Activated CD8-positive, alpha-beta memory T cell treated with anti-CD3 and anti-CD28 coated beads, Interleukin-2, amount 50 U/mL, for 1 hour (primary cell): Measurements from ENCODE around the gene LYZL1.
"Not testable (repeated sequence)": the region's sequence is repeated elsewhere in the genome, so short reads cannot be mapped to it uniquely, and the experiment has no call there.

Experiments
- DNase-seq: peaks from one replicate; pipeline ENCODE4 v3.0.0-alpha.2; 2020; ENCODE audit errors: extremely low read depth

LYZL1 gene

DNA sequence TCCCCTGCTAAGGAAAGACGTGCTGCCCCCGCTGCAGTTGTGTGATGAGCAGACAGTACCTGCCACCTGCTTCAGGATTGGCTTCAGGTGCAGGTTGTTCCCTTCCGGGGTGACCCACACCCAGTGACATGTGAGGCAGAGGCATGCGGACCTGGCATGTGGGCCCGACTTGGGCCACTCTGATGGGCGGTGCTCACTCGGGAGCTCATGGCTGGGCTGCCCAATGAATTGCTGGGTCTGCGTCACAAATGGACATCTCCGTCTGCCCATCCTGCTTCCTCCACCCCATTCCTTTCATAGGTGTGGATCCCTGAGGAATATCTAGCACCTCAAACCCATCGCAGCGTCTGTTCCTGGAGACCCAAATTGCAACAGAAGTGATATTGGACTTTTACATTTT, 19.3 kb downstream of the LYZL1 start:
- DNase-seq = not testable (repeated sequence)

DNA sequence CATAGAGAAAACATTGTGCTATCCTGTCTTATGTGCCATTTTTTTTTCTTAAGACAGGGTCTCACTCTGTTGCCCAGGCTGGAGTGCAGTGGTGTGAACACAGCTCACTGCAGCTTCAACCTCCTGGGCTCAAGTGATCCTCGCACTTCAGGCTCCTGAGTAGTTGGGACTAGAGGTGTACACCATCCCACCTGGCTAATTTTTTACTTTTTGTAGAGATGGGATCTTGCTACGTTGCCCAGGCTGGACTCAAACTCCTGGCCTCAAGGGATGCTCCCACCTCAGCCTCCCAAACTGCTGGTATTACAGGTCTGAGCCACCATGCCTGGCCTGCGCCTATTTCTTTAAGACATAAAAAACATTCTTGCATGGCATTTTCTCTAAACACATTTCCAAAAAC, 20.6 kb downstream of the LYZL1 start:
- DNase-seq = no peak

DNA sequence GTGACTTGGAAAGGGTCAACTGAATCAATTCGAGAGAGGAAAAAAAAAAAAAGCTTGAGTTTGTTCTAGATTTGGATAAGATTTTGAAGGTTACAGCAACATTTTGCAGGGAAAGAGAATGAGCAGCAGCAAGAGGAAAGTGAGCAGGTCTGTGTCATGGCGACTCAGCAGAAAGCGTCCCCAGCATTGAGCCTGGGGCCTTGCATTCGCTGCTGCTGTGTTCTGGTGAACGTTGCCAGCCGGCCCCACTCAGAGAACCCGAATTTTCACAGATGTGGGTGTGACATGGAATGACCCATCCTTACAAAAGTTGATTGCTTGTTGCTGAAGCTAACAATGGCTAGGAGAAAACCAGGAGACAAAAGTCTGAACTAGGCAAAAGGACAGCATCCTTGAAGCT, 21.6 kb downstream of the LYZL1 start:
- not testable (repeated sequence) for DNase-seq

DNA sequence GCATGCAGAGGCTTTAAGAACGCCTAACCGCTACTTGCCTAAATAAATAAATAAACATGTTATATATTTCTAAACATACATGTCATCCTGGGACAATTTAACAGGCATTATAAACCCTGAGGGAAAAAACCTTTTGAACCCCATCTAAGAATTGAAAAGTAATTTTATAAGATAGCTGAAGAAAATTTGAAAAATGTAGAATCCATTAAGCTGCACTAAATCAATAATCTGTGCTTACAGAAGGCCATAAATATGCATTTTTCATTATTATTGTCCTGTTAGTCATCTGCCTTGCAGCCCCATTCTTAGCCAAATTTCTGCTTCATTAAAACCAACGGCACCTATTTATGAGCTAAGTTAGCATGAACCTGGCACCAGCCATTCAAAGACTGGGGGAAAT, 24.2 kb downstream of the LYZL1 start:
- no peak for DNase-seq

DNA sequence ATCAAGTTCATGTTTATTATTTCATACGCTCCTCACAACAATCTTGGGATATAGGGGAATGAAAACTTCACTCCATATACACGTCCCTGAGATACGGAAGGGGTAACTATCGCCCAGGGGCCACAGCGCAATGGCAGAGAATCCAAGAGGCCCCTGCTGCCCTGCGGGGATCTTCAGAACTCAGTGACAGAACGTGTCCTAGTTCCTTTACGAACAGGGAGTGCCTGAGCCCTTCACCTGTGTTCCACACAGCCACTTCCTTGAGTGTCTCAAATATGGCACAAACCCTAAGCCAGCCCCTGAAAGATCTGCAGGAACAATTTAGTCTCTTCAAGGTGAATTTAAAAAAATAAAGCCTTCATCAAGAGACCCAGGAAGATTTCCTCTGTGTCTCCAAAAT, 25.9 kb downstream of the LYZL1 start:
- DNase-seq = no peak

DNA sequence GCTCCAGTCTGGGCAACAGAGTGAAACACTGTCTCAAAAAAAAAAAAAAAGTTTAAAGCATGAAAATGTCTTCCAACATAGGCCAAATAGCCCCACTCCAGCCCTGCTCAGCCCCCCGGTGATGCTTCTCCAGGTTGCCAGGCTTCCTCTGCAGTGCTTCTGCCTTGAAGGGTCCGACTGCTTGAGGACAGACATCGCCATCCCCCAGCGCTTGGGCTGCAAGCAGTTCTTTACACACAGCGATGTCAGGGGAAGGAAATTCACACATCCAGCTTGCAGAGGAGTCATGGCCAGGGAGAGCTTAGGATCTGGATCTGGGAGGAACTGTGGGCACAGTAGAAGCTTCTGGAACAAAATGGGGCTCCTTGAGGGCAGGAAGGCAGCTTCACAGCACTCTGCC, 26.9 kb downstream of the LYZL1 start:
- no peak for DNase-seq

DNA sequence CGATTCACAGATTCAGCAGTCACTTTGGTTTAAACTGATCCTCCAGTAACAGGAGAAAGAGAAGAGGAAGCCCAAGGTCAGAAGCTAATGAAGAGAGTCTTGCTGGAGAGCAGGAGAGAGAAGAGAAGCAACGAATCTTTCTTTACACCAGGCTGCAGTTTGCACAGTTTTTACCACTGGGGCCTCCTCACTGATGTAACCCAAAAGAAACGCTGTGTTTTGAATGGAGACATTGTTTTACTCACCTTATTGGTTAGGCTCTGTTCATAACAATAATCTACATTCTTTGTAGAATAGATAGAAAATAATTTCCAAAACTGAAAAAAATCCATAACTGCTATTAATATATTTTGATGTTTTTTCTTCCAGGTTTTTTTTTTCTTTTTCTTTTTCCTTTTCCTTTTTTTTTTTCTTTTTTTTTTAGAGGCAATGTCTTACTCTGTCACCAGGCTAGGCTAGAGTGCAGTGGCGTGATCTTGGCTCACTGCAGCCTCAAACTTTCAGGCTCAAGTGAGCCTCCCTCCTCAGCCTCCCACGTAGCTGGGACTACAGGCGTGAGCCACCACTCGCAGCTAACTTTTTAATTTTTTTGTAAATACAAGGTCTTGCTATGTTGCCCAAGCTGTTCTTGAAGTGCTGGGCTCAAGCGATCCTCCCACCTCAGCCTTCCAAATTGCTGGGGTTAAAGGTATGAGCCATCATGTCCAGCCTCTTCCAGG, 27.6 kb downstream of the LYZL1 start:
- no peak for DNase-seq

DNA sequence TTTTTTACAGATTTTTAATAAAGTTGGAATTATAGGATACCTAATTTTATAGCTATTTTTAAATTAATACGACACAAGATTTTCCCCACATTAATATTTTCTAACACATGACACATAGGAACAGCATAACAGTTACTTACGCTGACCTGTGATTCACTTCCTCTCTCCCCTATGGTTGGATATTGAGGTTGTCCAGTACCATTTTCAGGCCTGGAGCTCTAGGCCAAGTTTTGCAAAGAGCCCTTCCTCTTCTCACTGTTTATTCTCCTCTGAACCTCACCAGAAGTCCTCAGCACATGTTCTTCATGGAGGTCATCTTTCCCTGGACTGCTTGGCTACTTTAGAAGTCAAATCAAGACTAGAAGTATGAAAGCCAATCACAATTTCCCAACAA, 28.2 kb downstream of the LYZL1 start:
- no peak for DNase-seq

DNA sequence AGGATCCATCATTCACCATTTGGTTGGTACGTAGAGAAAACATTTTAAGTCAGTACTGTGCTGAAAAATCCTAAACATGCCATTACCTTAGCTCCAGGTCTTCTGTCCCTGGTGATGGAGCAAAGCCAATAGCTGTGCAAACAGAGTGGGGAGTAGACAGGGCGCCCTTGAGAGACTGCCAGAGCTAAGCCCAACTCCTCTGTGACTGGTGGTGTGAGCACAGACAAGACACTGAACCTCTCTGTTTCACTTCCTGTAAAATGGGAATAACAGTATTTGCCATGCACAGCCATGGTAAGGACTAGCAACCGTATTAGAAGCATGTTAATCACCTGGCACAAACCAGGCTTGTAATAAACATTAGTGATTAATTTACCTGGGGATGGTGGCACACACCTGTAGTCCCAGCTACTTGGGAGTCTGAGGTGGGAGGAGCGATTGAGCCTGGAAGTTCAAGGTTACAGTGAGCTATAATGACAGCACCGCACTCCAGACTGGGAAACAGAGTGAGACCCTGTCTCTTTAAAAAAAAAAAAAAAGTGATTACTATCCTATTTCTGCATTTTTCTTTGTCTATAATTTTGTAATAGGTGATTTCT, 28.7 kb downstream of the LYZL1 start:
- DNase-seq = no peak

DNA sequence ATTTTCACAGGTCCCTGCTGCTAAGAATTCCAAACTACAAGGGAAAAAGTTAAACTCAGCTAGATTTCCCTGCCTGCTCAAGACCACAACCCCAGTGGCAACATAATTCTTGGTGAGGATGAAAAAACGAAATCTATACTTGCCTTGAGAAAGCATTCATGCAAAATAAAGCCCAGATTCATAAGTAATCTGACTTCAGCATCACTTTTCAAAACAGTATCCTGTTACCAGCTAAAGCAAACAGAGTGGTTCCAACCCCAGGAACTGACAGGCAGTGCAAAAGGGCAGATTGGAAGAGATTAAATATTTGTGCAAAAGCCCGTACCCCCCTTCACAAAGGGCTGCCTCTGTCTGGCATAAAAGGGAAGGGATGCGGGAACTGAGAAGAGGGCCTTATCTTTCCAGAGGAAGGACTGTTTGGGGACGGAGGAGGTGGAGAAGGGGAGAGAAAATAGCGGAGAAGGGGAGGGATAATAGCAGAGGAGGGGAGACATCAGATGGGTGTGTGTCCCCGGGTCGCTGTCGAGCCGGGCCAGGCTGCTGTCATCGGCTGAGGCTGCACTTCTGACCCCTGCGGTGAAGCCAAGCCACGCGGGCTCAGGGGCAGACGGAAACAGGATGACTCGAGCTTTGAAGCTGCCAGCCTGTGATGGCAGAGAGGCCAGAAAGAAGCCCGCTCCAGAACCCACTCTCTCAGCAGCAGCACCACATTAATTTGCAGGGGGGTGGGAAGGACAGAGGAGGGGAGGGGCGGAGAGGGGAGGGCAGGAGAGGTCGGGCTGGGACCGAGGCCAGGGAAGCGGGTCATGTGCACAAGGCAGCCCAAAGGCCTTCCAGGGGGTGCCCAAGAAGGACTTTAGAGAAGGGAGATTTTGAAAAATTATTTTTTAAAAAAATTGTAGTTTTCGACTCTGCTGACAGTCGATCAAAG, 29.5 kb downstream of the LYZL1 start:
- DNase-seq = not testable (repeated sequence)

DNA sequence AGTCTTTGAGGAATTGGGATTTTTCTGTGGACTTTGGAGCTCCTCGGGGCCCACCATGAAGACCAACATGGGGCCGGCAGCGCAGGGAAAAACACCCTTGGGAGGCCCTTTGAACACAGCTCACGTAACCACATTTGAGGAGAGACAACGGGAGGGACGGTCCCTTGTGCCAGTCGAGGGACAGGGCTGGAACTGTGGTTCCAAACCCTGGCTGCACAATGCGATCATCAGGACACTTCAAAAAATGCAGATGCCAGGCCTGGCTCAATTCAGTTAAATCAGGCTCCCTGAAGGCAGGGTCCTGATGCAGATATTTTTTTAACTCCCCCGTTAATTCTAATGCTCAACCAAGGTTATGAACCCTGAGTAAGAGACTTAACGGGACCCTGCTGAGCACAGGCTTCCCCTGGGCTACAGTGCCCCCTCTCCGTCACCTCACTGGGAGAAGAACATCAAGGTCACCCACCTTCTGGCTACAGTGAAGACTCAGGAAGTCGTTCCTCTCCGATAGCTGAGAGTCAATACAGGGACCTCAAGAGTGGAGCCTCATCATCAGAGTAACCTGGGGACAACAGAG, 30.4 kb downstream of the LYZL1 start:
- DNase-seq = no peak

DNA sequence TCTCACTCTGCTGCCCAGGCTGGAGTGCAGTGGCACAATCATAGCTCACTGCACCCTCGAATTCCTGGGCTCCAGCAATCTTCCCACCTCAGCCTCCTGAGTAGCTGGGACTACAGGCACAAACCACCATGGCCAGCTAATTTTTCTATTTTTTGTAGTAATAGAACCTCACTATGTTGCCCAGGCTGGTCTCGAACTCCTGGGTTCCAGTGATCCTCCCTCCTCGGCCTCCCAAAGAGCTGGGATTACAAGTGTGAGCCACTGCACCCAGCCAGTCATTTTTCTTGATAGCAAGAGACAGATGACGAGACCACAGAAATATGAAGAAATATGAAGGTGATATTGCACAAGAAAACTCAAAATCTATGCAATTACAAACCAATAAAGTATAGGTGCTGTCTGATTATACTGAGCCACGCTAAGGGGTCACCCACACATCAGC, 31.8 kb downstream of the LYZL1 start:
- not testable (repeated sequence) for DNase-seq

DNA sequence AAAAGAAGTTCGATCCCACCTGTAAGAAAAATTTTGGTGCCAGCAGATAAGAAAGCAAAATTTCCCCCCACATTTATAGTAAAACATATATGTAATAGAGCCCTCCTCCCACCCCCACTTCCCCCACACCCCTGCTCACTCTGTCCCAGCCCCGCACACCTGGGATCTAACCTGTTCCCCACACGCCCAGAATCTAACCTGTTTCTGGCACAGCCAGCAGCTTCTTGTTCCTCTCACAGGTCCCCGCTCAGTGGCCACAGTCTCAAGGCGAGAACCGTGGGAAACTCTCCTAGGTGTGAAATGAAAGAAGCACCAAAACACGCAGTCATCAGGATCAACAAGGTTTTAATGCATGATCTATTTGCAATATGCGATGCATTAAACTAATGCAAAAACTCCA, 32.8 kb downstream of the LYZL1 start:
- no peak for DNase-seq

DNA sequence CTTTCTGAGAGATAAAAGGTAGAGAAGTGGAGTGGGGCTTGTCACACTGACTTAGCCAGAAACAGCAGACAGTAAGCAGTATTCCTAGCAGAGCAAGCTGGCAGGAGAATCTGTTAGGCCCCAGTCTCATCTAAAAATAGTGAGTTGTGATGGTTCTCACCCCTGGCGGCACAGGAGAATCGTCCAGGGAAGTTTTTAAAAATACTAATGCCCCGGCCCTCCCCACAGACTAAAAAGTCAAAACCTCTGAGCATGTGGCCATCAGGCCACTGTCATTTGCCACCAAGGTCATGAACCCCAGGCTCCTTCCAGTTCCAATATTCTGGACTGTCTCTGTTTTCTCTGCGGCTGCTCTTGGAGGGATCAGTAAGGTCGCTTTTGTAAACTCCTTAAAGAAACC, 34.0 kb downstream of the LYZL1 start:
- no peak for DNase-seq

DNA sequence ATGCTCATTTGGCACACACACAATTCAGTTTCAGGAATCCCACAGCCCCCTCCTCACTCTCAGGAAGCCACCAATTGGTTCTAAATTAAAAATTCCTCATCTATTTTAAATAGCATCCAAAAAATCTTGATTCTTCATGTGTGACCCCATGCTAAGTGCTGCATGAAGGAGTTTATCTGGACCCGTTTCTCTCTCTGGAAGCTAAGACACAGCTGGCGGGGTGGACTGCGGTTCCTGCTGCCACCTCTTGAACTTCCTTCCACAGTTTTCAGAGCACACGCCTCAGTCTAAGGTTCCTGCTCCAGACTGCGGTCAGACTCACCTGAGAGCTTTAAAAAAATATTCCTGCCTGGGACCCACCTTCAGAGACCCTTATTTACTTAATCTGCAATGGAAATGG, 34.5 kb downstream of the LYZL1 start:
- DNase-seq = no peak

DNA sequence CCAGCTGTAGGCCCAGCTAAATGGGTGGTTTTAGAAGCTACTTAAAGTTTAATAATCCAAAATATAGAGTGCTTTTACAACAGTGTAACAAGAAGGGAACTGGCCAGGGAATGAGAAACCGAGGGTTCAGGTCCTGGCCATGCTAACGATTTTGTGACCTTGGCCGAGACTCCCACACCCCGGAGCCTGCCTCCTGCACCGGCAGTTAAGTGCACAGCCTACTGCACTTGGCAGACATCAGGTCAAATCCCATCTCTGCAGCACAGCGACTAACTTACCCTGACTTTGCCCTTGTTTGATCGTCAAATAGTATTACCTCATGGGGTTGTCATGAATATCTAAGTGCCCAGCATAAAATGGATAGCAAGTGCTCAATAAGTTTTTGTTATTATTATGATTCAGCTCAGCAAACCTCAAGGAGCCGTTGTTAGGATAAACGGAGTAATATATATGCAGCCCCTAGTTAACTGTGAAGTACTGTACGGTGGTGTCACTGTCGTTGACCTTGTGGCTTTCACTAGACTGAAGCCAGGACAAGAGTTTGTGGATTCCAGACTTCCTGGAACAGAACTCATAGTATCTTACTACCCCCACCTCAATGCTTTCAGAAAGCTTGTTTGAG, 35.5 kb downstream of the LYZL1 start:
- no peak for DNase-seq

DNA sequence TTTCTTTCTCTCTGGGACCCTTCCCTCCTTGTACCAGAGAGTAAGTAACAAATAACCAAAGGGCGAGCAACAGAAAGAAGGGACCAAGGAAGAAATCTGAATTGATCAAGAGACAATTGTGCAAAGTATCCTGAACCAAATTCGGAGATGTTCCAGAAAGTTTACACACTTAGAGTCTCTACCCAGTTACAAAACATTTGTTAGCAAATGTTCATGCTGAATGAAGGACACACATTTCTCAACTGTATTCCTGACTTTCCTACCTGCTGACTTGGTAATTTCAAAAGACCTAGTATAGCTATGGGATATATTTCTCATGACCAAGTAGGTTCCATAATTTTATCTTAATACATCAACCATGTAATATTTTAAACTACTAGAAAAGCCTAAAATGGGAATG, 37.4 kb downstream of the LYZL1 start:
- no peak for DNase-seq

DNA sequence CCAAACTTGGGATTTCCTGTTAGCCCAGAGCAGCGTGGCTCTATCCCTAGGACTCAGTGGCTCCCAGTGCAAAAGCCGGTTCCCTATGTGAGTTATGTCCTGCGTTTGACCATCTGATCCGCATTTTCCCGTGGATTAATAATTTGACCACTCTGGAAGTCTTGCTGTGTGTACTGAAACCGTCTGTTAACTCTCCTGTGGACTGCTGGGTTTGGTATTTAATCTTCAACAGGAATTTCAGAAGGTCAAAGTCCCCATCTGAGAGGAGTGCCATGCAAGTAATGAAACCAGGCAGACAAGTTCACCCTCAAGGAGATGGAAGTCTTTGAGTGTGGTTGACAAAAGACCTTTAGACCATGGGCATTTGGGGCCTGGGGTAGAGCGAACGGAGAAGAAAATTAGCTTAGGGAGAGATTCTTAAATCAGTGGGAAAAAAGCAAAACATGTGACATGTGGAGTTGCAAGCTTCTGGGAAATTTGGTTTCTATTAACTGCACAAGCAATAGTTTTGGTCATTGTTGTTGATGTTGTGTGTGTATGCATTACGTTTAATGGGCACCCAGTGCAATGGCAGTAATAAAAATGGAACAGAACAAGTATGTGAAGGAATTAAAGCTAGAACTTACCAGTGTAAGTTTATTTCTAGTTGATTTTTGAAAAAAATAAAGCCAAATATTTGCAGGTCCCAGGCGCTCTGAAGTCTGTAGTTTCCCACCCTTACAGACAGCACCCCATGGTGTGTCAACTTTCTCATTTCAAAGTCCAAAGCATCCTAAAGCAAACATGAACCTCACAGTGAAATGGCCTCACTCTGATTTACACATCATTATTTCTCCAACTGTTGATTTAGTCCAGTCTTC, 38.2 kb downstream of the LYZL1 start:
- DNase-seq = no peak

DNA sequence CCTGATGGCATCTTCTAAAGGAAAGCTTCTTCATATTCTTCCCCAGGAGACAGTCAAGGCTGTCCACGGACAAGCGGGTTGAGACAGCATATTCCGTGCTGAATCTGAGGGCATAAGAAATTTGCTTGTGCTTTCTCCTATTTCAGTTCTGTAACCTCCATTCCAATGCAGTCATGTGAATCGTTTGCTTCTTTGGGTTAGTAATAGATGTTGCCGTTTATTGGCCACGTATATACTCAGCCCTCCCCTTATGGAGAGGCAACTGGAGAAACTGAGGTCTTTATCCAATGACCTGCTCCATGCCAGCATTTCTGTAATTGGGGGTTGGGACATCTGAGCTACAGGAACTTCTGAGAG, 38.9 kb downstream of the LYZL1 start:
- no peak for DNase-seq

DNA sequence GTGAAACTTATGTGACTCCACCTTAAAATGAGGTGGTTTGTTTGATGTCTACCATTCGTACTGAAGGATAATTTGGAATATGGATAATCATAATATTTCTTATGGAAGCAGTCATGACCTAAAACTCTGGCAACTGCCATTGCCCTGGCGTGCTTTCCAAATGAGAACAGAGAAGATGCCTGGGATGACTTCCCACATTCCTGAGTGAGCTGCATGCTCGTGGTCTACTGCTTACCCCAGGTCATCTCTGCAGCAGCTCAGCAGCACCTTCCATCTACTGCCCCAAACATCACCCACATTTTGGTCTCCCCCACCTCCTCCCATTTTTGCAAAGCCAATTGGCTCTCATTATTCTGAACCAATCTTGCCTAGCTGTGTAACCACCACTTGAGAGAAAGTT, 40.1 kb downstream of the LYZL1 start:
- no peak for DNase-seq

DNA sequence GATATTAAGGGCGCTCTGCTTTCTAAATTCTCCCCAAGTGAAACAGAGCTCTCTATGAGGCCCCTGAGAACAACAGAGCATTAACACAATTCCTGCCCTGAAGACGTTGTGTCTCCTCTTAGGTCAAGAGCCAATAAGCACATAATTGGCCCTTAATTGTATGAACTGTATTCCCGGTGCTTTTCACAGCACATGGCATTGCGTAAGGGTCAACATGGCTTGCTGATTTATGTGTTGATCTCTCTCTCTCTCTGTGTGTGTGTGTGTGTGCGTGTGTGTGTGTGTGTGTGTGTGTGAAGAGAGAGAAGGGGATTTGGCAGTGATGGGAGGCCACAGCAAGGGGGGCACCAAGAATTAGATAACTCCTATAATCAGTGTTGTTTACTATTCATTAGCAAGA, 40.5 kb downstream of the LYZL1 start:
- DNase-seq = no peak
